ENCODE results near the gene PRDX3.

PRDX3 gene

DNA sequence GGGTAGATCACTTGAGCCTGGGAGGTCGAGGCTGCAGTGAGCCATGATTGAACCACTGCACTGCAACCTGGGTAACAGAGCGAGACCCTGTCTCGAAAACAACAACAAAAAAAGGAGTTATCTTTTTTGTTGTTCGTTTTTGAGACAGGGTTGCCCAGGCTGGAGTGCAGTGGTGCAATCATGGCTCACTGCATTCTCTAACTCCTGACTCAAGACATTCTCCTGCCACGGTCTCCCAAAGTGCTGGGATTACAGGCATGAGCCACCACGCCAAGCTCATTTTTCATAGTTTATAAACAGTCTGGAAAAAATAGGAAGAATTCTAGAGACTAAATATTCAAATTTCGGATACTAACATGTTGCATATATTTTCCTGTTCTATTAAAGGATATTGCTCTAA lies 42.5 kb downstream of the PRDX3 start:
- no peak overlapping the region for H3K27ac ChIP-seq (ENCODE audit: low read depth, low read length, poor library complexity, severe bottlenecking)

DNA sequence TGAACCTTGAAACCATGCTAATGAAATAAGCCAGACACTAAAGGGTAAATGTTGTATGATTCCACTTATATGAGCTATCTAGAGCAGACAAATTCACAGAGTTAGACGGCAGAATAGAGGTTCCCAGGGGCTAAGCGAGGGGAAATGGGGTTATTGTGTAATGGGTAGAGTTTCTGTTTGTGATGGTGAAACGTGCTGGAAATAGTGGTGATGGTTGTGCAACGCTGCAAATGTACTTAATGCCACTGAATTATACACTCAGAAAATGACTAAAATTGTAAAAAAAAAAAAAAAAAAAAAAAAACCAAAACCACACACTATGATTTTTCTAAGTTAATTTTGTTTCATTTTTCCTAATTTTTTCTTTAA lies 43.1 kb downstream of the PRDX3 start:
- no peaks in the 10 kb centered on the region for H3K79me2 ChIP-seq (ENCODE audit: insufficient read depth, low read length)
- no peaks in the 10 kb centered on the region for H4K20me1 ChIP-seq (ENCODE audit: insufficient read depth, low read length)
- TF ChIP-seq EZH2 (IDR thresholded peaks at IDR 0.05; ENCODE audit: borderline replicate concordance, low read length), result no peak
- TF ChIP-seq, protein P1, sequence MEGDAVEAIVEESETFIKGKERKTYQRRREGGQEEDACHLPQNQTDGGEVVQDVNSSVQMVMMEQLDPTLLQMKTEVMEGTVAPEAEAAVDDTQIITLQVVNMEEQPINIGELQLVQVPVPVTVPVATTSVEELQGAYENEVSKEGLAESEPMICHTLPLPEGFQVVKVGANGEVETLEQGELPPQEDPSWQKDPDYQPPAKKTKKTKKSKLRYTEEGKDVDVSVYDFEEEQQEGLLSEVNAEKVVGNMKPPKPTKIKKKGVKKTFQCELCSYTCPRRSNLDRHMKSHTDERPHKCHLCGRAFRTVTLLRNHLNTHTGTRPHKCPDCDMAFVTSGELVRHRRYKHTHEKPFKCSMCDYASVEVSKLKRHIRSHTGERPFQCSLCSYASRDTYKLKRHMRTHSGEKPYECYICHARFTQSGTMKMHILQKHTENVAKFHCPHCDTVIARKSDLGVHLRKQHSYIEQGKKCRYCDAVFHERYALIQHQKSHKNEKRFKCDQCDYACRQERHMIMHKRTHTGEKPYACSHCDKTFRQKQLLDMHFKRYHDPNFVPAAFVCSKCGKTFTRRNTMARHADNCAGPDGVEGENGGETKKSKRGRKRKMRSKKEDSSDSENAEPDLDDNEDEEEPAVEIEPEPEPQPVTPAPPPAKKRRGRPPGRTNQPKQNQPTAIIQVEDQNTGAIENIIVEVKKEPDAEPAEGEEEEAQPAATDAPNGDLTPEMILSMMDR (IDR thresholded peaks at IDR 0.05; ENCODE audit: low read length), result no peak
- H3K27ac ChIP-seq (ENCODE audit: low read depth, low read length, poor library complexity, severe bottlenecking), result no peak overlapping the region
- no peaks in the 10 kb centered on the region for H3K9me2 ChIP-seq (ENCODE audit: low read depth, low read length)
- no peaks in the 10 kb centered on the region for H3F3A ChIP-seq (ENCODE audit: insufficient read depth, low read length)
- H3K9ac ChIP-seq (ENCODE audit: low read length), result no peak overlapping the region
- no peak overlapping the region for H3K4me2 ChIP-seq (ENCODE audit: low read length)
- H3K4me1 ChIP-seq (ENCODE audit: insufficient read depth, low read length, severe bottlenecking), result peaks cover 28% of the 10 kb centered on the region
- no peaks in the 10 kb centered on the region for H3K27me3 ChIP-seq (ENCODE audit: insufficient read depth, low read length)
- no peak overlapping the region for H2AFZ ChIP-seq (ENCODE audit: low read length)
- no peaks in the 10 kb centered on the region for H3K9me3 ChIP-seq (ENCODE audit: low read length)
- H3K36me3 ChIP-seq (ENCODE audit: insufficient read depth, low read length), result peaks cover 29% of the 10 kb centered on the region; the same call in 1 of the 2 replicates
- no peak overlapping the region for H3K4me3 ChIP-seq (ENCODE audit: low read depth, low read length, poor library complexity, severe bottlenecking)

More for the DNA sequence above, 42.5 kb downstream of the PRDX3 start:
- Histone ChIP-seq H3K9me3 (ENCODE audit: low read length) (no peaks in the 10 kb centered on the region), H3K4me2 (ENCODE audit: low read length) (no peak overlapping the region; the same call in 1 of the 2 replicates), H3K4me1 (ENCODE audit: insufficient read depth, low read length, severe bottlenecking) (peaks cover 24% of the 10 kb centered on the region), H3K27me3 (ENCODE audit: insufficient read depth, low read length) (no peaks in the 10 kb centered on the region), H3K36me3 (ENCODE audit: insufficient read depth, low read length) (peaks cover 30% of the 10 kb centered on the region; the same call in 1 of the 2 replicates), H3K9ac (ENCODE audit: low read length) (no peak overlapping the region), H2AFZ (ENCODE audit: low read length) (no peak overlapping the region), H3F3A (ENCODE audit: insufficient read depth, low read length) (no peaks in the 10 kb centered on the region), H3K9me2 (ENCODE audit: low read depth, low read length) (no peaks in the 10 kb centered on the region), H3K4me3 (ENCODE audit: low read depth, low read length, poor library complexity, severe bottlenecking) (no peak overlapping the region), H3K79me2 (ENCODE audit: insufficient read depth, low read length) (no peaks in the 10 kb centered on the region), H4K20me1 (ENCODE audit: insufficient read depth, low read length) (no peaks in the 10 kb centered on the region)
- TF ChIP-seq EZH2 (IDR thresholded peaks at IDR 0.05; ENCODE audit: borderline replicate concordance, low read length), result no peak
- TF ChIP-seq, protein P1 (IDR thresholded peaks at IDR 0.05; ENCODE audit: low read length), result no peak

DNA sequence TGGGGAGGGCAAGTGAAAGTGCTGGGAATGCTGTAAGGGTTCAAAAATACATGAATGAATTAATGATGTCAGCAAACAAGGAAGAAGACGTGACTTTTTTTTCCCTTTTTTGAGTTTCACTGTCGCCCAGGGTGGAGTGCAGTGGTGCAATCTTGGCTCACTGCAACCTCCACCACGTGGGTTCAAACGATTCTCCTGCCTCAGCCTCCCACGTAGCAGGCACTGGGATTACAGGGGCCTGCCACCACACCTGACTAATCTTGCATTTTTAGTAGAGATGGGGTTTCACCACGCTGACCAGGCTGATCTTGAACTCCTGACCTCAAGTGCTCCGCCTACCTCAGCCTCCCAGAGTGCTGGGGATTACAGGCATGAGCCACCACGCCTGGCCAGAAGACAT lies 44.7 kb downstream of the PRDX3 start:
- Histone ChIP-seq H3F3A (ENCODE audit: insufficient read depth, low read length) (no peaks in the 10 kb centered on the region), H4K20me1 (ENCODE audit: insufficient read depth, low read length) (no peaks in the 10 kb centered on the region), H3K9ac (ENCODE audit: low read length) (no peak overlapping the region), H3K4me3 (ENCODE audit: low read depth, low read length, poor library complexity, severe bottlenecking) (no peak overlapping the region), H3K27me3 (ENCODE audit: insufficient read depth, low read length) (no peaks in the 10 kb centered on the region), H2AFZ (ENCODE audit: low read length) (no peak overlapping the region), H3K36me3 (ENCODE audit: insufficient read depth, low read length) (peaks cover 42% of the 10 kb centered on the region; the same call in 1 of the 2 replicates), H3K27ac (ENCODE audit: low read depth, low read length, poor library complexity, severe bottlenecking) (no peak overlapping the region), H3K79me2 (ENCODE audit: insufficient read depth, low read length) (no peaks in the 10 kb centered on the region), H3K4me2 (ENCODE audit: low read length) (no peak overlapping the region), H3K9me2 (ENCODE audit: low read depth, low read length) (no peaks in the 10 kb centered on the region), H3K9me3 (ENCODE audit: low read length) (no peaks in the 10 kb centered on the region), H3K4me1 (ENCODE audit: insufficient read depth, low read length, severe bottlenecking) (peaks cover 28% of the 10 kb centered on the region)
- no peak for TF ChIP-seq EZH2 (IDR thresholded peaks at IDR 0.05; ENCODE audit: borderline replicate concordance, low read length)
- TF ChIP-seq, protein P1 (IDR thresholded peaks at IDR 0.05; ENCODE audit: low read length), result no peak
